Neuronal stem cell (in vitro differentiated cells): ENCODE results near the gene LRATD1.

Experiments used
- DNase-seq: peaks from one replicate; pipeline ENCODE4 v3.0.0-alpha.2; 2013; ENCODE audit warnings: low spot score
- H2AFZ ChIP-seq: one replicate; pipeline ENCODE4 v1.6.1; 2013; ENCODE audit warnings: mild to moderate bottlenecking, low read length, inconsistent platforms
- H2AK5ac ChIP-seq: 2 replicates; pipeline ENCODE4 v1.6.1; 2013; ENCODE audit warnings: low read depth, mild to moderate bottlenecking, inconsistent platforms, low read length, moderate library complexity, mixed read lengths
- H2BK120ac ChIP-seq: 2 replicates; pipeline ENCODE4 v1.6.1; 2013; ENCODE audit warnings: low read depth, mild to moderate bottlenecking, inconsistent platforms, low read length, moderate library complexity, mixed read lengths
- H2BK12ac ChIP-seq: one replicate; pipeline ENCODE4 v1.6.1; 2013; ENCODE audit warnings: low read length, inconsistent platforms
- H2BK15ac ChIP-seq: 2 replicates; pipeline ENCODE4 v1.6.1; 2013; ENCODE audit warnings: mild to moderate bottlenecking, low read length, inconsistent platforms, mixed read lengths
- H2BK5ac ChIP-seq: one replicate; pipeline ENCODE4 v1.6.1; 2013; ENCODE audit warnings: inconsistent platforms, mild to moderate bottlenecking, low read length, moderate library complexity
- H3K14ac ChIP-seq: one replicate; pipeline ENCODE4 v1.6.1; 2013; ENCODE audit warnings: low read length, inconsistent platforms
- H3K18ac ChIP-seq: 2 replicates; pipeline ENCODE4 v1.6.1; 2013; ENCODE audit warnings: low read length, inconsistent platforms
- H3K23ac ChIP-seq: 2 replicates; pipeline ENCODE4 v1.6.1; 2013; ENCODE audit warnings: low read depth, mild to moderate bottlenecking, mixed read lengths, low read length, inconsistent platforms; ENCODE audit not compliant: poor library complexity
- H3K27ac ChIP-seq: replicated peaks from 3 replicates; pipeline ENCODE4 v1.5.1; 2013; ENCODE audit warnings: low read length, inconsistent platforms
- H3K27me3 ChIP-seq, 3 experiments: 2 replicates each; pipeline ENCODE4 v1.6.1; 2013; ENCODE audit warnings: low read length in 3 of 3, mild to moderate bottlenecking in 2 of 3, inconsistent platforms in 1 of 3, low read depth in 1 of 3, mixed read lengths in 1 of 3, moderate library complexity in 1 of 3; ENCODE audit not compliant: control insufficient read depth in 3 of 3, insufficient read depth in 3 of 3
- H3K36me3 ChIP-seq, 2 donors: replicated peaks in 1 of 2; 2 replicates each; pipeline ENCODE4 v1.6.1; 2013; ENCODE audit warnings: low read length in 2 of 2; ENCODE audit not compliant: control insufficient read depth in 2 of 2, insufficient read depth in 2 of 2
- H3K4ac ChIP-seq: 2 replicates; pipeline ENCODE4 v1.6.1; 2013; ENCODE audit warnings: inconsistent platforms, mild to moderate bottlenecking, low read length, moderate library complexity
- H3K4me1 ChIP-seq, 2 donors: 1 replicate in 1 of 2; 2 replicates in 1 of 2; pipeline ENCODE4 v1.6.1; 2013; ENCODE audit warnings: low read length in 2 of 2, low read depth in 1 of 2; ENCODE audit not compliant: control insufficient read depth in 2 of 2, insufficient read depth in 1 of 2
- H3K4me2 ChIP-seq: one replicate; pipeline ENCODE4 v1.6.1; 2013; ENCODE audit warnings: mild to moderate bottlenecking, low read length, inconsistent platforms; ENCODE audit not compliant: insufficient read depth, poor library complexity, severe bottlenecking
- H3K4me3 ChIP-seq, 2 donors: 2 replicates each; pipeline ENCODE4 v1.5.1; 2013; ENCODE audit warnings: low read length in 2 of 2, mild to moderate bottlenecking in 2 of 2, inconsistent platforms in 1 of 2, moderate library complexity in 1 of 2
- H3K79me1 ChIP-seq: one replicate; pipeline ENCODE4 v1.6.1; 2013; ENCODE audit warnings: low read depth, mild to moderate bottlenecking, inconsistent platforms, low read length, moderate library complexity
- H3K9ac ChIP-seq: one replicate; pipeline ENCODE4 v1.6.1; 2013; ENCODE audit warnings: mild to moderate bottlenecking, low read depth, low read length, inconsistent platforms; ENCODE audit not compliant: poor library complexity
- H3K9me3 ChIP-seq, 2 donors: replicated peaks in 1 of 2; 2 replicates each; pipeline versions ENCODE3 to v1.6.1; 2013; ENCODE audit warnings: low read length in 2 of 2, mild to moderate bottlenecking in 2 of 2, inconsistent platforms in 1 of 2, low read depth in 1 of 2, mixed read lengths in 1 of 2, moderate library complexity in 1 of 2; ENCODE audit not compliant: control insufficient read depth in 2 of 2, insufficient read depth in 1 of 2
- H4K8ac ChIP-seq: one replicate; pipeline ENCODE4 v1.6.1; 2013; ENCODE audit warnings: low read depth, mild to moderate bottlenecking, inconsistent platforms, low read length, moderate library complexity
- H4K91ac ChIP-seq: one replicate; pipeline ENCODE4 v1.6.1; 2013; ENCODE audit warnings: low read length, low read depth, mild to moderate bottlenecking, inconsistent platforms; ENCODE audit not compliant: poor library complexity
- WGBS, 2 donors: extraction: QIAGEN DNeasy Blood & Tissue Kit; methylation state at CpG; one replicate each; pipeline ENCODE4 v1.1.7; 2013; ENCODE audit warnings: missing lambda C conversion rate in 2 of 2, mixed read lengths in 1 of 2; ENCODE audit not compliant: insufficient read length in 2 of 2, insufficient replicate concordance in 1 of 2; ENCODE audit errors: extremely low coverage in 2 of 2; 5-methylcytosine and 5-hydroxymethylcytosine counted together

LRATD1 gene

DNA sequence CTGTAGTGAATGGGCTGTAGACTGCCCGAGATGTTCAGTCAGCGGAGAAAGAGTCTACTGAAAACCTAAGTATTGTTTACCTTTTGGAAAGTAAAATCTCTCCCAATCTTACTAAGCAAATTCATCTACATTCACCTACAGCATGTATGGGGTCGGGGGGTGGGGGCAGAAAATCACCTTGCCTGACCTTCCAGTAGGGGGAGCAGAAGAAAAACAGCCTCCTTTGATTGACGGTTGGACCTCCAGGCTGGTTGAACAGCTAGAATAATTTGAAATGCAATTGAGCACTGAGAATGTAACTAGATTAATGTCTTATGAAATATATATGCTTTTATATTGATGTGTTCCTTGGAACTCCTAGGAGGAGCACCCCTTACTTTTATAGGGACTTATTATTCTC, 10.0 kb downstream of the LRATD1 start:
- WGBS, 2 donors, result no CpG with 5 or more reads among the region's 4 CpGs
- no peak overlapping the region for H4K91ac ChIP-seq
- no peak overlapping the region for H2AFZ ChIP-seq
- no peaks in the 10 kb centered on the region for H3K27me3 ChIP-seq
- no peak overlapping the region for H3K4ac ChIP-seq
- H2BK5ac ChIP-seq, result no peak overlapping the region
- H3K79me1 ChIP-seq, result no peaks in the 10 kb centered on the region
- no peaks in the 10 kb centered on the region for H3K9me3 ChIP-seq
- H3K4me3 ChIP-seq, result no peak overlapping the region
- H2BK120ac ChIP-seq, result no peak overlapping the region
- H2AK5ac ChIP-seq, result no peak overlapping the region
- H3K23ac ChIP-seq, result no peak overlapping the region
- H3K18ac ChIP-seq, result no peak overlapping the region
- no peak overlapping the region for H4K8ac ChIP-seq
- no peak overlapping the region for H3K4me2 ChIP-seq
- no peak overlapping the region for H3K9ac ChIP-seq
- no peaks in the 10 kb centered on the region for H3K4me1 ChIP-seq
- H3K36me3 ChIP-seq, result no peaks in the 10 kb centered on the region
- no peak overlapping the region for H2BK15ac ChIP-seq
- no peak overlapping the region for H3K27ac ChIP-seq
- no peak overlapping the region for H3K14ac ChIP-seq
- no peak for DNase-seq
- H2BK12ac ChIP-seq, result no peak overlapping the region

DNA sequence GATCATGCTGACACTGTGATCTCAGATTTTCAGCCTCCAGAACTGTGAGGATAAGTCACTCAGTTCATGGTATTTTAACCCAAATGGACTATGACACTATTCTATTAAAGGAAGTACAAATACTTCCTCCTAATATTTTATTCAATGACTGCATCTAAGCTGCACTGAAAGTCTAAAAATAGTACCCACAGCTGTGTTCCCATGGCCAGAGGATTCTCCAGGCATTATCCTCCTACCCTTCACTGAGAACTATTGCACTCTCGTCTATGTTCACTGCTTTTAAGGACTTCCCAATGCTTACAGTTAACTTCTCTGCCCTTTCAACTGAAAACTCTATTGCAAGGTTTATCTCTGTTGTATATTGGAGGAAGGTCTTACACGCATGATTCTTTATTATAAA, 15.2 kb downstream of the LRATD1 start:
- Histone ChIP-seq H3K27ac (no peak overlapping the region), H2BK12ac (no peak overlapping the region), H3K23ac (no peak overlapping the region)

DNA sequence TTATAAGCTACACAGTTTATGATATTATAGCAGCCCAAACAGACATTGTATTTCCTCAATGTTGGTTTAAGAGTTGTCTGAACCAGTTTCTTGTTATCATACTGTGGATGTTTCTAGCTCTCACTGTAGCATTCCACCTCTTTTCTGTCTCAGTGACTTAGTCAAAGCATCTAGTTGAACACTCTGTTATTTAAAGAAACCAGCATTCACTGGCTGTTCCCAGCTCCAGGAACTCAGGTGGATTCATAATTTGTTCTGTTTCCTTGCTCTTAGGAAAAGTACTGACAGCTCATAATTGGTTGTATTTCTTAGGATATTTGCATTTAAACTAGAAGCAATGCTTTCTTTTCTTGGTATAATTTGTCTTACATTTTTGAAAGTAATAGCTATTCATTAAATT, 17.5 kb downstream of the LRATD1 start:
- no peak overlapping the region for H4K91ac ChIP-seq
- H3K4me3 ChIP-seq, result no peak overlapping the region
- H3K27ac ChIP-seq, result no peak overlapping the region
- no peaks in the 10 kb centered on the region for H3K36me3 ChIP-seq
- no peak overlapping the region for H3K14ac ChIP-seq
- no peak overlapping the region for H2BK5ac ChIP-seq
- H3K4me1 ChIP-seq, result no peaks in the 10 kb centered on the region
- no peak overlapping the region for H2AFZ ChIP-seq
- H3K4me2 ChIP-seq, result no peak overlapping the region
- no peak overlapping the region for H2AK5ac ChIP-seq
- H2BK120ac ChIP-seq, result no peak overlapping the region
- H3K9me3 ChIP-seq, result no peaks in the 10 kb centered on the region
- H3K4ac ChIP-seq, result no peak overlapping the region
- no peak overlapping the region for H3K18ac ChIP-seq
- DNase-seq, result no peak
- H3K79me1 ChIP-seq, result no peaks in the 10 kb centered on the region
- H3K9ac ChIP-seq, result no peak overlapping the region
- no peak overlapping the region for H3K23ac ChIP-seq
- H2BK12ac ChIP-seq, result no peak overlapping the region
- no peak overlapping the region for H4K8ac ChIP-seq
- no peaks in the 10 kb centered on the region for H3K27me3 ChIP-seq
- no peak overlapping the region for H2BK15ac ChIP-seq

More for the DNA sequence above, 15.2 kb downstream of the LRATD1 start:
- no peaks in the 10 kb centered on the region for H3K4me1 ChIP-seq
- no peak for DNase-seq
- H3K4ac ChIP-seq, result no peak overlapping the region
- H2BK15ac ChIP-seq, result no peak overlapping the region
- no peak overlapping the region for H2BK5ac ChIP-seq
- no peak overlapping the region for H4K8ac ChIP-seq
- no peaks in the 10 kb centered on the region for H3K36me3 ChIP-seq
- WGBS, 2 donors, result no CpG with 5 or more reads among the region's 2 CpGs
- no peak overlapping the region for H3K9ac ChIP-seq
- H3K18ac ChIP-seq, result no peak overlapping the region
- H2AFZ ChIP-seq, result no peak overlapping the region
- no peak overlapping the region for H3K4me2 ChIP-seq
- H3K9me3 ChIP-seq, result no peaks in the 10 kb centered on the region
- no peak overlapping the region for H2AK5ac ChIP-seq
- H2BK120ac ChIP-seq, result no peak overlapping the region
- H3K14ac ChIP-seq, result no peak overlapping the region
- H3K79me1 ChIP-seq, result no peaks in the 10 kb centered on the region
- H3K4me3 ChIP-seq, result no peak overlapping the region
- H4K91ac ChIP-seq, result no peak overlapping the region
- no peaks in the 10 kb centered on the region for H3K27me3 ChIP-seq

DNA sequence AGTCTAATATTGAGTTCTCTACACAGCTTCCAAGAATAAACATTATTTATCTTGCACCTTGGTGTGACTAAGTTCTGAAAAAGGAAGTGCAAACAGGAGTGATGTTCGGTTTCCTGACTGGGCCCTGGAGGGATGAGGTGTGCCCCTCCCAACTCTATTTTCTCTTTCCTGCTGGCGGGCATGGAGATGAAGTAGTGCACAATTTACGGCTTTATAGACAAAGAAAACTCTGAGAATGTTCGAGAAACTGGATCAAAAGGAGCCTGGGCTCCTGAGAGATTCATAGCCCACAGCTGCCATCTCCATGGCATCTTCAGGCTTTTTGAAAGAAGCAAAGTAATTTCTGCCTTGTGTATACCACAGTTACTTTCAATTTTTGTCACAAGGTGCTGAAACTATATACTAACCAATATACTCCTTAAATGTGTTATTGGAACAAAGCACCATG, 22.3 kb downstream of the LRATD1 start:
- Histone ChIP-seq H3K23ac (no peak overlapping the region), H3K18ac (no peak overlapping the region), H3K4me1 (no peaks in the 10 kb centered on the region), H2AK5ac (no peak overlapping the region), H2BK12ac (no peak overlapping the region), H2BK15ac (no peak overlapping the region), H2AFZ (no peak overlapping the region), H4K8ac (no peak overlapping the region), H3K79me1 (no peaks in the 10 kb centered on the region), H2BK5ac (no peak overlapping the region), H3K4ac (no peak overlapping the region), H3K9ac (no peak overlapping the region), H3K14ac (no peak overlapping the region), H3K4me2 (no peak overlapping the region), H3K27ac (no peak overlapping the region), H3K36me3 (no peaks in the 10 kb centered on the region), H3K9me3 (no peaks in the 10 kb centered on the region), H3K4me3 (no peak overlapping the region), H3K27me3 (no peaks in the 10 kb centered on the region), H4K91ac (no peak overlapping the region), H2BK120ac (no peak overlapping the region)
- WGBS, 2 donors, result no CpG with 5 or more reads among the region's 4 CpGs
- no peak for DNase-seq
